Stimulated activated naive CD8-positive, alpha-beta T cell treated with anti-CD3 and anti-CD28 coated beads, Interleukin-15, Interleukin-2, amounts not matched to agents 100 ng/mL and 50 ng/mL, for 24 hours (primary cell): Measurements from ENCODE around the gene EIF3M.

Experiments
- H3K27ac Mint-ChIP-seq: one replicate; pipeline ENCODE4 v1.8.0; 2021; ENCODE audit warnings: mild to moderate bottlenecking, mixed read lengths
- H3K27me3 Mint-ChIP-seq: one replicate; pipeline ENCODE4 v1.8.0; 2021; ENCODE audit warnings: mixed read lengths
- H3K36me3 Mint-ChIP-seq: one replicate; pipeline ENCODE4 v1.8.0; 2021; ENCODE audit warnings: low read depth, mixed read lengths
- H3K4me1 Mint-ChIP-seq: one replicate; pipeline ENCODE4 v1.8.0; 2021; ENCODE audit warnings: low read depth, mixed read lengths
- H3K4me3 Mint-ChIP-seq: one replicate; pipeline ENCODE4 v1.8.0; 2021; ENCODE audit warnings: mild to moderate bottlenecking, mixed read lengths
- H3K9me3 Mint-ChIP-seq: one replicate; pipeline ENCODE4 v1.8.0; 2021; ENCODE audit warnings: mixed read lengths

The EIF3M gene

GRCh38 chr11:32583459-32584271 is at the start of gene EIF3M:
Gene EIF3M (plus strand): TSS chr11:32583831. CDS start chr11:32583888, 57 bp downstream.
- H3K4me3 Mint-ChIP-seq = peak within 1 kb of the TSS; percentile 99
- H3K27me3 Mint-ChIP-seq = no peaks in the 10 kb centered on the region
- peak within 1 kb of the TSS; percentile 99 for H3K27ac Mint-ChIP-seq
- peaks cover 41% of the 10 kb centered on the region for H3K36me3 Mint-ChIP-seq
- H3K9me3 Mint-ChIP-seq = no peaks in the 10 kb centered on the region
- H3K4me1 Mint-ChIP-seq = peaks cover 47% of the 10 kb centered on the region

- peaks cover 3% of the 10 kb centered on the region for H3K9me3 Mint-ChIP-seq
- no peak overlapping the region for H3K27ac Mint-ChIP-seq
- peaks cover 4% of the 10 kb centered on the region for H3K27me3 Mint-ChIP-seq
- no peaks in the 10 kb centered on the region for H3K4me1 Mint-ChIP-seq
- H3K4me3 Mint-ChIP-seq = no peak overlapping the region
- no peaks in the 10 kb centered on the region for H3K36me3 Mint-ChIP-seq
Observed at GRCh38 chr11:32538804-32539203, 44.8 kb upstream of the EIF3M start.

- no peaks in the 10 kb centered on the region for H3K9me3 Mint-ChIP-seq
- H3K27me3 Mint-ChIP-seq = peaks cover 11% of the 10 kb centered on the region
- H3K4me3 Mint-ChIP-seq = no peak overlapping the region
- H3K36me3 Mint-ChIP-seq = no peaks in the 10 kb centered on the region
- no peak overlapping the region for H3K27ac Mint-ChIP-seq
- H3K4me1 Mint-ChIP-seq = no peaks in the 10 kb centered on the region
Observed at GRCh38 chr11:32549611-32550187, 33.9 kb upstream of the EIF3M start.

- Mint-ChIP-seq H3K36me3 (no peaks in the 10 kb centered on the region), H3K4me1 (no peaks in the 10 kb centered on the region), H3K4me3 (no peak overlapping the region), H3K27ac (no peak overlapping the region), H3K27me3 (peaks cover 11% of the 10 kb centered on the region), H3K9me3 (no peaks in the 10 kb centered on the region)
Observed at GRCh38 chr11:32550207-32550606, 33.4 kb upstream of the EIF3M start.

- no peaks in the 10 kb centered on the region for H3K4me1 Mint-ChIP-seq
- peaks cover 5% of the 10 kb centered on the region for H3K27me3 Mint-ChIP-seq
- no peak overlapping the region for H3K27ac Mint-ChIP-seq
- H3K4me3 Mint-ChIP-seq = no peak overlapping the region
- H3K9me3 Mint-ChIP-seq = no peaks in the 10 kb centered on the region
- no peaks in the 10 kb centered on the region for H3K36me3 Mint-ChIP-seq
Observed at GRCh38 chr11:32555091-32555490, 28.5 kb upstream of the EIF3M start.

- no peak overlapping the region for H3K4me3 Mint-ChIP-seq
Observed at GRCh38 chr11:32555895-32556294, 27.7 kb upstream of the EIF3M start.

GRCh38 chr11:32561835-32562234 is 21.8 kb upstream of the EIF3M start:
- H3K36me3 Mint-ChIP-seq = no peaks in the 10 kb centered on the region
- H3K27ac Mint-ChIP-seq = no peak overlapping the region
- H3K9me3 Mint-ChIP-seq = no peaks in the 10 kb centered on the region
- H3K4me3 Mint-ChIP-seq = no peak overlapping the region
- H3K27me3 Mint-ChIP-seq = no peaks in the 10 kb centered on the region
- H3K4me1 Mint-ChIP-seq = peaks cover 8% of the 10 kb centered on the region

More at GRCh38 chr11:32555895-32556294, 27.7 kb upstream of the EIF3M start:
- Mint-ChIP-seq H3K27ac (no peak overlapping the region), H3K4me1 (no peaks in the 10 kb centered on the region), H3K27me3 (peaks cover 3% of the 10 kb centered on the region), H3K9me3 (no peaks in the 10 kb centered on the region), H3K36me3 (no peaks in the 10 kb centered on the region)

- peaks cover 13% of the 10 kb centered on the region for H3K4me1 Mint-ChIP-seq
- H3K36me3 Mint-ChIP-seq = no peaks in the 10 kb centered on the region
- H3K4me3 Mint-ChIP-seq = no peak overlapping the region
- no peaks in the 10 kb centered on the region for H3K27me3 Mint-ChIP-seq
- H3K9me3 Mint-ChIP-seq = no peaks in the 10 kb centered on the region
- no peak overlapping the region for H3K27ac Mint-ChIP-seq
Observed at GRCh38 chr11:32562839-32563599, 20.6 kb upstream of the EIF3M start.

GRCh38 chr11:32563600-32563959 is 20.1 kb upstream of the EIF3M start:
- Mint-ChIP-seq H3K27me3 (no peaks in the 10 kb centered on the region), H3K4me1 (peaks cover 13% of the 10 kb centered on the region), H3K27ac (no peak overlapping the region), H3K4me3 (no peak overlapping the region), H3K36me3 (no peaks in the 10 kb centered on the region), H3K9me3 (no peaks in the 10 kb centered on the region)

- Mint-ChIP-seq H3K4me1 (peaks cover 13% of the 10 kb centered on the region), H3K27ac (no peak overlapping the region), H3K36me3 (no peaks in the 10 kb centered on the region), H3K27me3 (peaks cover 11% of the 10 kb centered on the region), H3K9me3 (no peaks in the 10 kb centered on the region), H3K4me3 (no peak overlapping the region)
Observed at GRCh38 chr11:32566517-32566916, 17.1 kb upstream of the EIF3M start.

GRCh38 chr11:32567154-32567553 is 16.5 kb upstream of the EIF3M start:
- H3K27me3 Mint-ChIP-seq = peaks cover 14% of the 10 kb centered on the region
- no peaks in the 10 kb centered on the region for H3K36me3 Mint-ChIP-seq

GRCh38 chr11:32569313-32569881 is 14.2 kb upstream of the EIF3M start:
- H3K27ac Mint-ChIP-seq = no peak overlapping the region
- no peaks in the 10 kb centered on the region for H3K36me3 Mint-ChIP-seq
- H3K9me3 Mint-ChIP-seq = no peaks in the 10 kb centered on the region

More at GRCh38 chr11:32567154-32567553, 16.5 kb upstream of the EIF3M start:
- no peaks in the 10 kb centered on the region for H3K9me3 Mint-ChIP-seq
- peaks cover 13% of the 10 kb centered on the region for H3K4me1 Mint-ChIP-seq
- H3K4me3 Mint-ChIP-seq = no peak overlapping the region
- H3K27ac Mint-ChIP-seq = no peak overlapping the region

GRCh38 chr11:32571039-32571438 is 12.6 kb upstream of the EIF3M start:
- Mint-ChIP-seq H3K4me1 (peaks cover 13% of the 10 kb centered on the region), H3K9me3 (no peaks in the 10 kb centered on the region), H3K27ac (no peak overlapping the region), H3K27me3 (peaks cover 21% of the 10 kb centered on the region), H3K4me3 (no peak overlapping the region), H3K36me3 (no peaks in the 10 kb centered on the region)

More at GRCh38 chr11:32569313-32569881, 14.2 kb upstream of the EIF3M start:
- Mint-ChIP-seq H3K4me3 (no peak overlapping the region), H3K4me1 (peaks cover 13% of the 10 kb centered on the region), H3K27me3 (peaks cover 18% of the 10 kb centered on the region)

- Mint-ChIP-seq H3K27me3 (peaks cover 21% of the 10 kb centered on the region), H3K9me3 (no peaks in the 10 kb centered on the region), H3K4me3 (no peak overlapping the region), H3K27ac (no peak overlapping the region), H3K4me1 (no peaks in the 10 kb centered on the region), H3K36me3 (no peaks in the 10 kb centered on the region)
Observed at GRCh38 chr11:32573228-32573627, 10.4 kb upstream of the EIF3M start.

- H3K4me3 Mint-ChIP-seq = no peak overlapping the region
- H3K36me3 Mint-ChIP-seq = no peaks in the 10 kb centered on the region
- peaks cover 21% of the 10 kb centered on the region for H3K27me3 Mint-ChIP-seq
- H3K4me1 Mint-ChIP-seq = no peaks in the 10 kb centered on the region
- no peak overlapping the region for H3K27ac Mint-ChIP-seq
- H3K9me3 Mint-ChIP-seq = no peaks in the 10 kb centered on the region
Observed at GRCh38 chr11:32574421-32574820, 9.2 kb upstream of the EIF3M start.
